HG03196 (cell line): Measurements from ENCODE around the gene HSD17B4.
A peak's percentile ranks its signal among the peaks of the same experiment; 100 is the strongest.
"Not testable (repeated sequence)": the region's sequence is repeated elsewhere in the genome, so short reads cannot be mapped to it uniquely, and the experiment has no call there.

Experiments
- ATAC-seq: cut with Tn5 transposase; IDR thresholded peaks from one replicate; pipeline ENCODE4 v1.9.1; 2021; ENCODE audit not compliant: unreplicated experiment

HSD17B4 gene

GRCh38 chr5:119428574-119428973, 23.7 kb upstream of the HSD17B4 start:
- ATAC-seq: not testable (repeated sequence)

- not testable (repeated sequence) for ATAC-seq
These were observed 19.5 kb upstream of the HSD17B4 start for GRCh38 chr5:119432674-119433237.

- peak; percentile 97 for ATAC-seq
These were observed 16.7 kb upstream of the HSD17B4 start for GRCh38 chr5:119435436-119436132.

- not testable (repeated sequence) for ATAC-seq
These were observed 14.3 kb upstream of the HSD17B4 start for GRCh38 chr5:119437785-119438586.

- ATAC-seq: not testable (repeated sequence)
These were observed 13.7 kb upstream of the HSD17B4 start for GRCh38 chr5:119438587-119438917.

GRCh38 chr5:119439140-119439631, 13.1 kb upstream of the HSD17B4 start:
- ATAC-seq: no peak

GRCh38 chr5:119439632-119440031, 12.7 kb upstream of the HSD17B4 start:
- ATAC-seq: not testable (repeated sequence)

- not testable (repeated sequence) for ATAC-seq
These were observed 7.7 kb upstream of the HSD17B4 start for GRCh38 chr5:119444643-119445042.

- no peak for ATAC-seq
These were observed 6.8 kb upstream of the HSD17B4 start for GRCh38 chr5:119445544-119445943.

GRCh38 chr5:119449882-119450281, 2.4 kb upstream of the HSD17B4 start:
- ATAC-seq: no peak

GRCh38 chr5:119450627-119451026, 1.7 kb upstream of the HSD17B4 start:
- ATAC-seq: not testable (repeated sequence)

GRCh38 chr5:119451561-119451960, 736 bp upstream of the HSD17B4 start:
- no peak for ATAC-seq

GRCh38 chr5:119452060-119452372, 281 bp upstream of the HSD17B4 start:
- no peak for ATAC-seq

- ATAC-seq: peak; percentile 13
These were observed 710 bp downstream of the HSD17B4 start for GRCh38 chr5:119453040-119453373.

GRCh38 chr5:119454171-119454570, 1.9 kb downstream of the HSD17B4 start:
- no peak for ATAC-seq

- no peak for ATAC-seq
These were observed 6.8 kb downstream of the HSD17B4 start for GRCh38 chr5:119458911-119459632.

- ATAC-seq: no peak
These were observed 13.3 kb downstream of the HSD17B4 start for GRCh38 chr5:119465640-119466039.

GRCh38 chr5:119468286-119468685, 16.0 kb downstream of the HSD17B4 start:
- no peak for ATAC-seq

GRCh38 chr5:119470105-119470763, 17.9 kb downstream of the HSD17B4 start:
- ATAC-seq: peak; percentile 60

GRCh38 chr5:119470851-119471451, 18.7 kb downstream of the HSD17B4 start:
- no peak for ATAC-seq

GRCh38 chr5:119473241-119473640, 20.9 kb downstream of the HSD17B4 start:
- ATAC-seq: no peak
